GM21515 (cell line): ENCODE results near the gene MAVS.
"Not testable (repeated sequence)": the region's sequence is repeated elsewhere in the genome, so short reads cannot be mapped to it uniquely, and the experiment has no call there.

ENCODE experiments used
- ATAC-seq: cut with Tn5 transposase; IDR thresholded peaks from one replicate; pipeline ENCODE4 v1.9.1; 2021; ENCODE audit not compliant: unreplicated experiment

The MAVS gene

DNA sequence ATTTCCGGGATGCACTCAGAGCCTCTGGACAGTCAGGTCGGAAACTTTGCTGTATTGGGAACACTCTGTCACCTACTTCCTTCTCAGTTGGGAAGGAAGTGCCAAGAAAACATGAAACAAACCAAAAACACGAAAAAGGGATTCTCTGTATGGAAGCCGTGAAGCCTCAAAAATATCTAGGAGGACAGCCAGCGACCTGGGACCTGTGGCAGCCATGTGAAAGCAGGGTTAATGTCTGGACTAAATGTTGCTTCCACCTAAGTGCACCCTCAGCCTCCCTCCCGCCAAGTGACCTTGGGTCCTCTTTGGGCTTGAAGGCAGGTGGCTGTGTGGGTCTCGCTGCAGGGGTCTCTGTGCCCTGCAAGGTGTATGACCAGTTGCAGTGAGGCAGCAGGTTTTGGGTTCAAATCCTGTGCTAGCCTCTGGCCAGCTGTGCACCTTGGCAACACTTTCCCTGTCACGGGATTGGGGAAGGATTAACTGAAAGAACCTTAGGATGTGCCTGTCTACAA, 851 bp downstream of the MAVS start:
- ATAC-seq = no peak

- no peak for ATAC-seq
These were observed 1.9 kb downstream of the MAVS start for GRCh38 chr20:3848565-3848964.

- no peak for ATAC-seq
These were observed 7.8 kb downstream of the MAVS start for GRCh38 chr20:3854462-3854871.

GRCh38 chr20:3857405-3857804, 10.8 kb downstream of the MAVS start:
- ATAC-seq = no peak

DNA sequence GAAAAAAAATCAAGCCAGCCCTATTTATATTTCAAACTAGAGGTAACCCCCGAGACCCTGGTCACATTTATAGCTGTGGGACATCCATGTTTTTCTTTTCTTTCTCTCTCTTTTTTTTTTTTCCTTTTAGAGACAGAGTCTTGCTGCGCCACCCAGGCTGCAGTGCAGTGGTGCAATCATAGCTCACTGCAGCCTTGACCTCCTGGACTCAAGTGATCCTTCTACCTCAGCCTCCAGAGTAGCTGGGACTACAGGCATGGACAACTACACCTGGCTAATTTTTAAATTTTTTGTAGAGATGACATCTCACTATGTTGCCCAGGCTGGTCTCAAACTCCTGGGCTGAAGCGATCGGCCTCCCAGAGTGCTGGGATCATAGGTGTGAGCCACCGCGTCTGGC, 12.1 kb downstream of the MAVS start:
- ATAC-seq = no peak

DNA sequence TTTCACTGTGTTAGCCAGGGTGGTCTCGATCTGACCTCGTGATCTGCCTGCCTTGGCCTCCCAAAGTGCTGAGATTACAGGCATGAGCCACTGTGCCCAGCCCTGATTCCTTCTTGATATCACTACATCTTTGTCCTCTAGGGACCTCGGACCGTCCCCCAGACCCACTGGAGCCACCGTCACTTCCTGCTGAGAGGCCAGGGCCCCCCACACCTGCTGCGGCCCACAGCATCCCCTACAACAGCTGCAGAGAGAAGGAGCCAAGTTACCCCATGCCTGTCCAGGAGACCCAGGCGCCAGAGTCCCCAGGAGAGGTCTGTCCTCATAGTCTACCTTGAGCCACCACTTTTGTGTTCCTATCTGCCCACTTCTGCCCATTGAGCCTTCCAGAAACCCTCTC, 14.6 kb downstream of the MAVS start:
- no peak for ATAC-seq

GRCh38 chr20:3862333-3862732, 15.7 kb downstream of the MAVS start:
- no peak for ATAC-seq

DNA sequence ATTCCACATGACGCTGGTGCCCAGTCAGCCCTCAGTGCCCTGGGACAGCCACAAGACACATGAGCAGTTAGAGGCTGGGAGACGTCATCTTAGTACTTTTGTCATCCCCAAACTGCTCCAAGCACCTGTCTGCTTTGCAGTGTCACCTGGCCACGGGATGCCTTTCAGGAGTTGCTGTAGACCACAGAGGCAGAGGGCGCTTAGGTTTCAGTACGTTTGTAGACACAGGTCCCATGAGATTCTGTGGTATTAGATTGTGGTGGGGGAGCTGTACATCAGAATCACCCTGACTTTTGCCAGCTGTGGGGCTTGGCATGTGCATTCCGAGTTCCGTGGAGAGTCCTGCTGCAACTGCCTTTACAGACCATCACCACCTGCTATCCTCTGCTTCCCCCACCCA, 16.7 kb downstream of the MAVS start:
- no peak for ATAC-seq

- ATAC-seq = no peak
These were observed 17.9 kb downstream of the MAVS start for GRCh38 chr20:3864518-3864917.

GRCh38 chr20:3865152-3865886, 18.7 kb downstream of the MAVS start:
- no peak for ATAC-seq

DNA sequence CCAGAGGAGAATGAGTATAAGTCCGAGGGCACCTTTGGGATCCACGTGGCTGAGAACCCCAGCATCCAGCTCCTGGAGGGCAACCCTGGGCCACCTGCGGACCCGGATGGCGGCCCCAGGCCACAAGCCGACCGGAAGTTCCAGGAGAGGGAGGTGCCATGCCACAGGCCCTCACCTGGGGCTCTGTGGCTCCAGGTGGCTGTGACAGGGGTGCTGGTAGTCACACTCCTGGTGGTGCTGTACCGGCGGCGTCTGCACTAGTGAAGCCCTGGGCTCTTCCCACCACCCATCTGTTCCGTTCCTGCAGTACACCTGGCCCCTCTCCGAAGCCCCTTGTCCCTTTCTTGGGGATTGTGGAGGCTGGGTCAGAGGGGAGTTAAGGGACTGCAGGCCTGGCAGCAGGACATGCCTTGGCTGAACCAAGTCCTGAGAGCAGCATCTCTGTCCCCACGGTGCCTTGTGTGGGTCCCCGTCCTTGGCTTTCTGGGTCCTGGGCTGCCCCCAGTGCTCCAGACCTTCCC, 19.3 kb downstream of the MAVS start:
- no peak for ATAC-seq

GRCh38 chr20:3866464-3866863, 19.8 kb downstream of the MAVS start:
- ATAC-seq = no peak

DNA sequence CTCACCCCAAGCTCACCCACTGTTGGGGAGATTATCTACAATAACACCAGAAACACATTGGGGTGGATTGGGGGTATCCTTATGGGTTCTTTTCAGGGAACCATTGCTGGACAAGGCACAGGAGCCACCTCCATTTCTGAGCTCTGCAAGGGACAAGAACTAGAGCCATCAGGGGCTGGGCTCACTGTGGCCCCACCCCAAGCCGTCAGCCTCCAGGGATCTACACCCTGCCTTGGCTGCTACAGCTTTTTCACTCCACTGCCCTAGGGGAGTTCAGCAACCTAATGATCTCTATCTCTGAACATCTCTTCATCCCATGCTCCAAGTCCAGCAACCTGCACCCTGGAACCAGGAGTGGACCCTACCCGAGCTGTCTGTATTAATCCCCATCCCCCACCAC, 21.2 kb downstream of the MAVS start:
- ATAC-seq = no peak

DNA sequence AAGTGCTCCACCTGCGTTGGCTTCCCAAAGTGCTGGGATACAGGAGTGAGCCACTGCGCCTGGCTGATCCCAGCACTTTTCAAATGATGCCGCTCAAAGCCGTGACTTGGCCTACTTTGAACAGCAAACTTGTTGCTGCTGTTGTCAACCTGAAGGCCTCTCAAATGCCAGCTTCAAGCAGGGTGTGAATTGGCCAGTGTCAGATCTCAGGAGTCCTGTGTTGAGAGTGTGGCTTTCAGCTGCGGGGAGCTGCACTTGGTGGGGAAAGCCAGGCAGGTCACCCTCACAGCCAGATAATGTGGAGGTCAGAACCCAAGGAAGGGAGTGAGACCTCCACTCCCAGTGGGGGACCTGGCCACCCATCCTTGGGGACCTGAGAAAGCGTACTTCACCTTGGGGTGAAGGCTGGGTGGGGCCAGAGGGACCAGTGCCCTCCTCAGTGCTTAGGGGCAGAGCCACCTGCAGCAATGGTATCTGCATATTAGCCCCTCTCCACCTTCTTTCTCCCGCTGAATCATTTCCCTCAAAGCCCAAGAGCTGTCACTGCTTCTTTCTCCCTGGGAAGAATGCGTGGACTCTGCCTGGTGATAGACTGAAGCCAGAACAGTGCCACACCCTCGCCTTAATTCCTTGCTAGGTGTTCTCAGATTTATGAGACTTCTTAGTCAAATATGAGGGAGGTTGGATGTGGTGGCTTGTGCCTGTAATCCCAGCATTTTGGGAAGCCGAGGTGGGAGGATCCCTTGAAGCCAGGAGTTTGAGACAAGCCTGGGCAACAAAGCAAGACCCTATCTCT, 23.4 kb downstream of the MAVS start:
- ATAC-seq = no peak

DNA sequence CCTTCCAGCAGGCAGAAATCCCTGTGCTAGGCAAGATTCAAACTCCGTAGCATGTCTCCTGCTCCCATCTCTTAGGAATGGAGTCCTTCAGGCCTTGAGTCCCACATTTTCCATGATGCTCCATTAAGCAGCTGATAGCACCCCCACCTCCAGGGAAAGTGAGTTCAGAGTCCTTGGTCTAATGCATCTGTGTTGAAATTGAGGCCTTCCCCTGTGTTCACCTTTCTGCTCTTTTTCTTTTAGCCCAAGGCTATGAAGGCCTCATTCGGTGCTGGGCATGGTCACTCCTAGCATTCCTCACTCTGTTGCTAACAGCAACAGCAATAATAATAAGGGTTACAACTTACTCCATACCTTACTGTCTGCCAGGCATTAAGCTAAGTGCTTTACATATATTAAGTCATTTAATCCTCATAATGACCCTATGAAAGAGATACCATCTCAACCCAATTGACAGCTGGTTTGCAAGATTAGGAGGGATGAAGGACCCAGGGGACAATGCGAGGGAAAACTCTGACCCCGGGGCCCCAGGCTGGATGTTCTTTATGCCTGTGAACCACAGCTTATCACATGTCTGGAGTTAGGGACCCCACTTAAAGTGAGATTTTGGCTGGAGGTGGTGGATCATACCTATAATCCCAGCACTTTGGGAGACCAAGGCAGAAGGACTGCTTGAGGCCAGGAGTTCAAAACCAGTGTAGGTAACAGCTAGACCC, 25.1 kb downstream of the MAVS start:
- ATAC-seq = no peak

DNA sequence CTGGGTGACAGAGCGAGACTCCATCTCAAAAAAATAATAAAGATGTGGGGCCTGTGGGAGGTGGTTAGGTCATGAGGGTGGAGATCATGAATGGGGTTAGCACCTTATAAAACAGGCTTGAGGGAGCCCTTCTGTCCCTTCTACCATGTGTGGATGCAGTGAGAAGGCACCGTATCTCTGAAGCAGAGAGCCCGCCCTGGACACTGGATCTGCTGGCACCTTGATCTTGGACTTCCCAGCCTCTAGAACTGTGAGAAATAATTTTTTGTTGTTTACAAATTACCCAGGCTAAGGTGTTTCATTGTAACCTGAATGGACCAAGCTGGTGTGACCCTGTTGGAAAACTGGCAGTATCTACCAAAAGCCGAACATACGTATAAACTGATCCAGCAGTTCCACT, 26.9 kb downstream of the MAVS start:
- no peak for ATAC-seq

GRCh38 chr20:3874194-3874844, 27.7 kb downstream of the MAVS start:
- no peak for ATAC-seq

DNA sequence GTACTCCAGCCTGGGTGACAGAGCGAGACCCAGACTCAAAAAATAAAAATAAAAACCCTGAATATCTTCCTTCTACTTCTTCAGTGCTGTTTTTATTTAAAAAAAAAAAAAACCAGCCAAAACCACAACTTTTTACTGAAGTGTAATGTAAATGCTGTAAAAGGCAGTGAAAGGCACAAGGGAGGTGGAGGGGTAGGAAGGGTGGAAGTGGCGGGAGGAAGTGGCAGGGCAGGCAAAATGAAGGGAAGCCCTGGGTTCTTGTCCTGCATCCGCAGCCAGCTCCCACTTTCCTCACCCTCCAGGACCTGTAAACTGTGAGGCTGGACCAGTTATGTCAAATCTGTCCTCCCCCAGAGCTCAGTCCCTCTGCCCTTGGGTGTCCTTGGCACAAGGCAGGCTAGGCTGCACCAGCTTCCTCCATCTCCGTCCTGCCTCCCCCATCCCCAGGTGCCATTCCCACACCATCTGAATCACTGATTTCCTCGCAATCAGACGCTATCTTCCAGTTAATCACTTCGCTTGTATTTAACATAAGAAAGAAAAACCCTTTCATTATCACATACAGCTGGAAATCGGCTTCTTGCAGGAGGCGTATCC, 28.8 kb downstream of the MAVS start:
- no peak for ATAC-seq

DNA sequence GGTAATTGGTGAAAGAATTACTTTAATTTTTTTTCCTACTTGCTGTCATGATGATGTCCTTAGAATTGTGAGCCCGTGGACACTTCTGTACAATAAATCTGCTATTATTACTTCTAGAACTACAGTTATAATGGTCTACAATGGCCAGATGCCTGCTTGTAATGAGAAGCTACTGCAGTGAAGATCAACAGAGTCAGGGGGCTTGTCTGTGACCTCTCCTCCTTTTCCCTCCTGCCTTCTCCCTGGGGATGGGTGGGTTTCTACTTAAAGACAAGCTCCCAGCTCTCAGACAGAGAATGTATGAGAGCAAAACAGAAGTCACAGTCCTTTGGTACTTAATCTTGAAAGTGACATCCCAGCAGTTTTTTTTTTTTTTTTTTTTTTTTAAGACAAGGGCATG, 29.4 kb downstream of the MAVS start:
- ATAC-seq = no peak

DNA sequence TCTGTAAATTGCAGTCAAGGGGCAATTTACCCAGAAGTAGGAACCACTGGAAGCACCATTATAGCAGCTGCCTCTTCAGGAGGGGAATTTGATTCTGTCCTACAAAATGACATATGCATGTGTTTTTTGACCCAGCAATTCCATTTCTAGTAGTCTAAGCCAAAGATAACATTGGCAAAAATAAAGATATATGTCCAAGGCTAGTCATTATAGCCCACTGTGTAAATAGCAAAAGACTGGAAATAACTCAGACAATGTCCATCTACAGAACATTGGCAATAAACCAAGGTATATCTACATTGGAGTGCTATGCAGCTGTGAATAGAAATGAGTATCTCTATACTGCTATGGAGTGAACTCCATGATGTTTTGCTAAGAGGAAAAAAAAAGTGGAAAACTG, 30.0 kb downstream of the MAVS start:
- no peak for ATAC-seq

DNA sequence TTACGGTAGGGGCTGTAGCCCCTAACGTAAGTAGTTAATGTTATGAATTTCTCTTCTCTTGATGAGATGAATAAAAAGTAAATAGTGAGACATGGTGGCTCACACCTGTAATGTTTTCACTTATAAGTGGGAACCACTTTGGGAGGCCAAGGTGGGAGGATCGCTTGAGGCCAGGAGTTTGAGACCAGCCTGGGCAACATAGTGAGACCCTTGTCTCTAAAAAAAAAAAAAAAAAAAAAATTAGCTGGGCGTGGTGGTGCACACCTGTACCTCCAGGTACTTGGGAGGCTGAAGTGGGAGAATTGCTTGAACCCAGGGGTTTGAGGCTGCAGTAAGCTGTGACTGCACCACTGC, 32.3 kb downstream of the MAVS start:
- ATAC-seq = not testable (repeated sequence)
